GM19025 (cell line): ENCODE data around the gene TFF1.

Experiments used
- ATAC-seq: cut with Tn5 transposase; IDR thresholded peaks from one replicate; pipeline ENCODE4 v1.9.1; 2021; ENCODE audit warnings: mild to moderate bottlenecking, low read depth, moderate library complexity; ENCODE audit not compliant: unreplicated experiment

Gene TFF1

GRCh38 chr21:42348762-42349161 lies 17.6 kb downstream of the TFF1 start:
- no peak for ATAC-seq

GRCh38 chr21:42347601-42348327 lies 18.6 kb downstream of the TFF1 start:
- ATAC-seq, result no peak

GRCh38 chr21:42346866-42347600 lies 19.3 kb downstream of the TFF1 start:
- ATAC-seq, result no peak

GRCh38 chr21:42346441-42346840 lies 19.9 kb downstream of the TFF1 start:
- no peak for ATAC-seq

GRCh38 chr21:42344631-42345030 lies 21.7 kb downstream of the TFF1 start:
- ATAC-seq, result no peak

- ATAC-seq, result no peak
These were observed 22.3 kb downstream of the TFF1 start for GRCh38 chr21:42343963-42344510.

GRCh38 chr21:42343556-42343955 lies 22.8 kb downstream of the TFF1 start:
- no peak for ATAC-seq

- no peak for ATAC-seq
These were observed 23.2 kb downstream of the TFF1 start for GRCh38 chr21:42343101-42343500.

GRCh38 chr21:42341776-42342542 lies 24.4 kb downstream of the TFF1 start:
- ATAC-seq, result no peak

- no peak for ATAC-seq
These were observed 25.9 kb downstream of the TFF1 start for GRCh38 chr21:42340187-42341050.

- no peak for ATAC-seq
These were observed 27.3 kb downstream of the TFF1 start for GRCh38 chr21:42338729-42339715.

- no peak for ATAC-seq
These were observed 28.3 kb downstream of the TFF1 start for GRCh38 chr21:42337830-42338728.

GRCh38 chr21:42337276-42337675 lies 29.1 kb downstream of the TFF1 start:
- ATAC-seq, result no peak

GRCh38 chr21:42336054-42336453 lies 30.3 kb downstream of the TFF1 start:
- ATAC-seq, result no peak

GRCh38 chr21:42332557-42333317 lies 33.6 kb downstream of the TFF1 start:
- ATAC-seq, result no peak

GRCh38 chr21:42331660-42332059 lies 34.7 kb downstream of the TFF1 start:
- ATAC-seq, result no peak
